DMS114 treated with DMSO at 0.1 percent for 48 hours (cell line): ENCODE measurements around the gene PAQR7.

Experiments used
- DNase-seq: peaks from one replicate; lab custom pipeline; 2025; ENCODE audit not compliant: unreplicated experiment; lab: John Stamatoyannopoulos, UW

Gene PAQR7

DNA sequence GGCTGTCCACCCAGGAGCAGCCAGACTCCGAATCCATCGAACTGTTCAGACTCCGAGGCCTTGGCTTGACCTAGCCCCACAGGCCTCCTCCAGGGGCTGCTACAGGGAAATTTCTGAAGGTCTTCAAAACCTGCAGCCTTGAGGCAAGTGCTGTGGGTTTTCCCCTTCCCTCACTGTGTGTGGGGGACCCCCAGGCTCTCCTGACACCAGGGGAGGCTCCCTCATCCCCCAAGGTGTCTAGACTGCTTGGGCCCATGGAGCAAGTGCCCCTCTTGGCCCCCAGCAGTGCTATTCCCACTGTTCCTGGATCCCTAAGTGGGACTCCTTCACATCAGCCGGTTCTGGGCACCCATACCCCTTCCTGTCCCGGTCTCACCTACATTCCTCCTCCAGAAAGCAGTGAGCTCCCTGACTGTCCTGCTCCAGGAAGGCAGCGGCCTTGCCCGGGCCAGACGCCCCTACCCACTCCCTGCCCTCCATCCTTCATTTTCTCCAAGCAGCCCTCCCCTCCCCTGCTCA, 814 bp downstream of the PAQR7 start:
- DNase-seq = no peak

GRCh38 chr1:25874209-25874608, 1.3 kb downstream of the PAQR7 start:
- DNase-seq = no peak

DNA sequence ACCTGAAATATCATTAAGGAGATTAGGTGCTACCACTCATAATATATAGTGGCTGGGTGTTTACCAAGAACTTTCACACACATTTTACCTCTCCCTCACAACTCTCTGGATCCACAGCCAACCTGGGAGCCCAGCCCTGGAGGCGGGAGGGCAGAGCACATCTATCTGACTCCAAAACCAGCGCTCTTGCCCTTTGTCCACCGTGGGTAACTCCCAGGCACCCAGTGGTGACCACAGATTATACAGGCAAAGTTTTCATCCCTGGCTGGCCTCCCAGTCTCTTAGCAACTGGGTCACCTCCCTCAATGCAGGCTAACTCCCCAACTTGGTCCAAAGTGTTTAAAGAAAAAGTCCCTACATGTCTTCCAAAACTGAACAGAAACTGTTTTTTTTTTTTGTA, 2.4 kb downstream of the PAQR7 start:
- no peak for DNase-seq

DNA sequence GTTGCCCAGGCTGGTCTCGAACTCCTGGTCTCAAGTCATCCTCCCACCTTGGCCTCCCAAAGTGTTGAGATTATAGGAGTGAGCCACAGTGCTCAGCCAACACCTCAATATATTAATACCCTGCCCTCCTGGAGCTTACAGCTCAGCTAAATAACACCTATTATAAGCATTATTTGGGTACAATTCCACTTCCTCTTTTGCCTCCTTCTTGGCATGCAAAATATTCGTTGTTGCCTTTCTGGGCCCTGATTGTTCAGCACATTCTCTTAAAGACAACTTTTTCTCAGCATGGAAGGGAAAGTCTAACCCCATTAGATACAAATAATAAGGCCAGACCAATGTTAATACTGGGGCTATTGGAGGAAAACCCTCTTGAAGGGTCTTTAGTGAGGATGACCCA, 2.8 kb downstream of the PAQR7 start:
- no peak for DNase-seq

- DNase-seq = no peak
These were observed 3.6 kb downstream of the PAQR7 start for GRCh38 chr1:25871704-25872494.

- no peak for DNase-seq
These were observed 4.3 kb downstream of the PAQR7 start for GRCh38 chr1:25871086-25871703.

DNA sequence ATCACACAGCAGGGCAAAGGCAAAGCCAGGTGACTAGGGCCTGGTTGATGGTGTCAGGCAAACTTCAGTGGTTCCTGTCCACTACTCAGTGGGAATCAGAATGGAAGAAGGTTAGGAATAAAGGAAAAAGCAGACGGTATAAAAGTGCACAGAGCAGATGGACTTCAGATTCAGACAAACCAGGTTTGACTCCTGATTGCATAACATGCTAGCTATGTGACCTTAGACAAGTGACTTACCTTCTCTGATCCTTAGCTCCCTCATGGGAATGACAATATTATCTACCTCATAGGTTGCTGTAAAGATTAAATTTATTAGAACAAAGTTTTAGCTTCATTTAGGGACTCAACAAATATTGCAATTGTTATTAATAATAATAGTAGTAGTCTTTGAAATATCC, 4.9 kb downstream of the PAQR7 start:
- DNase-seq = no peak

GRCh38 chr1:25869909-25870606, 5.5 kb downstream of the PAQR7 start:
- no peak for DNase-seq

GRCh38 chr1:25867210-25867991, 8.1 kb downstream of the PAQR7 start:
- DNase-seq = no peak

- no peak for DNase-seq
These were observed 9.2 kb downstream of the PAQR7 start for GRCh38 chr1:25866288-25866687.

GRCh38 chr1:25864434-25864833, 11.1 kb downstream of the PAQR7 start:
- DNase-seq = no peak

GRCh38 chr1:25863486-25864262, 11.8 kb downstream of the PAQR7 start:
- DNase-seq = no peak

- no peak for DNase-seq
These were observed 12.6 kb downstream of the PAQR7 start for GRCh38 chr1:25862785-25863485.

GRCh38 chr1:25861316-25862286, 13.9 kb downstream of the PAQR7 start:
- no peak for DNase-seq

GRCh38 chr1:25858906-25859789, 16.4 kb downstream of the PAQR7 start, which contains the start of gene AUNIP:
TSS of gene AUNIP (minus strand) at chr1:25859457. CDS start at chr1:25859357, 100 bp downstream.
- DNase-seq = peak; percentile 84

- no peak for DNase-seq
These were observed 17.0 kb downstream of the PAQR7 start for GRCh38 chr1:25858494-25858893.

DNA sequence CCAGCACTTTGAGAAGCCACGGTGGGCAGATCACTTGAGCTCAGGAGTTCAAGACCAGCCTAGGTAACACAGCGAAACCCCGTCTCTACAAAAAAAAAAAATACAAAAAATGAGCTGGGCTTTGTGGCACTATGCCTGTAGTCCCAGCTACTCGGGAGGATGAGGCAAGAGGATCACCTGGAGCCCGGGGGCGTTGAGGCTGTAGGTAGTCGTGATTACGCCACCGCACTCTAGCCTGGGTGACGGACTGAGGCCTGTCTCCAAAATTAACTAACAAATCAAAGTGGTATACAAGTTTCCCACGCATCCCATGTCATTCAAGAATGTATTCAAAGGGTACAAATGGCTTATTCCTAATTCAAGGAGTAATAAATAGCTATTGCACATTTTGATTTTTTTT, 18.7 kb downstream of the PAQR7 start:
- no peak for DNase-seq
